HEK293 (cell line): ENCODE data around the gene OR5K4.

Experiments used
- CTCF ChIA-PET: fragments of 350-600 bp; formaldehyde crosslinking; extraction: SDS; loops from one replicate; lab custom pipeline; 2021; ENCODE audit warnings: antibody characterized with exemption; lab: Yijun Ruan, JAX
- POLR2A ChIA-PET: fragments of 300-600 bp; formaldehyde crosslinking; extraction: SDS; loops from one replicate; lab custom pipeline; 2020; ENCODE audit warnings: antibody characterized with exemption, inconsistent platforms; lab: Yijun Ruan, JAX
- H3K27ac ChIP-seq: fragments of 200-500 bp; sonication (Bioruptor generic); 2 replicates; pipeline ENCODE4 v1.5.1; 2014; ENCODE audit warnings: low read depth, low read length, control low read depth, inconsistent platforms; ENCODE audit errors: extremely low read depth
- H3K36me3 ChIP-seq, 2 experiments: fragments of 200-500 bp in 1 of 2; sonication (Bioruptor generic) in 1 of 2; 1 replicate in 1 of 2; 2 replicates in 1 of 2; pipeline ENCODE4 v1.5.1; 2014 to 2017; ENCODE audit warnings: inconsistent platforms in 2 of 2, low read length in 2 of 2; ENCODE audit not compliant: control insufficient read depth in 2 of 2, insufficient read depth in 1 of 2
- H3K4me1 ChIP-seq: fragments of 200-500 bp; sonication (Bioruptor generic); 2 replicates; pipeline ENCODE4 v1.5.1; 2014; ENCODE audit warnings: mild to moderate bottlenecking, low read length, inconsistent platforms; ENCODE audit not compliant: control insufficient read depth, insufficient read depth
- H3K4me3 ChIP-seq: 2 replicates; pipeline ENCODE4 v1.5.1; 2011; ENCODE audit warnings: low read depth, mild to moderate bottlenecking, control low read depth, low read length, moderate library complexity
- H3K9me3 ChIP-seq: fragments of 200-500 bp; sonication (Bioruptor generic); 2 replicates; pipeline ENCODE4 v1.5.1; 2014; ENCODE audit warnings: low read depth, low read length, inconsistent platforms; ENCODE audit not compliant: control insufficient read depth, insufficient read depth
- SP2 ChIP-seq: fragments of 450-650 bp; formaldehyde crosslinking; IDR thresholded peaks from 2 replicates; pipeline ENCODE4 v1.5.1; 2016; ENCODE audit warnings: missing biosample characterization, missing genetic modification characterization
- TCF7L2 ChIP-seq: IDR thresholded peaks from 2 replicates; pipeline ENCODE4 v1.6.1; 2011; ENCODE audit warnings: low read depth, mild to moderate bottlenecking, inconsistent platforms, low read length, moderate library complexity, borderline replicate concordance
- YY1 ChIP-seq: fragments of 450-650 bp; formaldehyde crosslinking; IDR thresholded peaks from 2 replicates; pipeline ENCODE4 v1.5.1; 2018; ENCODE audit warnings: missing biosample characterization, missing genetic modification characterization
- ZNF138 ChIP-seq: fragments of 450-650 bp; formaldehyde crosslinking; IDR thresholded peaks from 2 replicates; pipeline ENCODE4 v1.5.1; 2016; ENCODE audit warnings: missing biosample characterization, missing genetic modification characterization, borderline replicate concordance
- ZNF19 ChIP-seq: fragments of 450-650 bp; formaldehyde crosslinking; IDR thresholded peaks from 2 replicates; pipeline ENCODE4; 2016; ENCODE audit warnings: missing biosample characterization, missing genetic modification characterization, low read depth
- ZNF223 ChIP-seq: fragments of 450-650 bp; formaldehyde crosslinking; IDR thresholded peaks from 2 replicates; pipeline ENCODE4 v1.5.1; 2016; ENCODE audit warnings: missing biosample characterization, missing genetic modification characterization
- ZNF292 ChIP-seq: fragments of 450-650 bp; formaldehyde crosslinking; IDR thresholded peaks from 2 replicates; pipeline ENCODE4 v1.5.1; 2016; ENCODE audit warnings: low read depth, missing biosample characterization, missing genetic modification characterization, borderline replicate concordance
- ZNF423 ChIP-seq: fragments of 450-650 bp; formaldehyde crosslinking; IDR thresholded peaks from 2 replicates; pipeline ENCODE4 v1.5.1; 2016; ENCODE audit warnings: missing biosample characterization, missing genetic modification characterization
- ZNF426 ChIP-seq: fragments of 450-650 bp; formaldehyde crosslinking; IDR thresholded peaks from 2 replicates; pipeline ENCODE4 v1.5.1; 2017; ENCODE audit warnings: missing biosample characterization, missing genetic modification characterization, mild to moderate bottlenecking, inconsistent platforms, moderate library complexity
- ZNF510 ChIP-seq: fragments of 450-650 bp; formaldehyde crosslinking; IDR thresholded peaks from 2 replicates; pipeline ENCODE4 v1.5.1; 2018; ENCODE audit warnings: mild to moderate bottlenecking, missing genetic modification characterization, missing biosample characterization; ENCODE audit not compliant: insufficient replicate concordance
- ZNF529 ChIP-seq: fragments of 450-650 bp; formaldehyde crosslinking; IDR thresholded peaks from 2 replicates; pipeline ENCODE4 v1.5.1; 2017; ENCODE audit warnings: missing genetic modification characterization, missing biosample characterization; ENCODE audit not compliant: insufficient replicate concordance
- ZNF677 ChIP-seq: fragments of 450-650 bp; IDR thresholded peaks from 2 replicates; pipeline ENCODE4 v1.5.0; 2018; ENCODE audit warnings: missing biosample characterization, mild to moderate bottlenecking, missing genetic modification characterization, moderate library complexity
- ZNF701 ChIP-seq: fragments of 450-650 bp; formaldehyde crosslinking; IDR thresholded peaks from 2 replicates; pipeline ENCODE4 v1.5.1; 2016; ENCODE audit warnings: missing biosample characterization, missing genetic modification characterization
- ZNF837 ChIP-seq: fragments of 450-650 bp; formaldehyde crosslinking; IDR thresholded peaks from 2 replicates; pipeline ENCODE4 v1.5.1; 2016; ENCODE audit warnings: missing biosample characterization, missing genetic modification characterization
- TF ChIP-seq, protein P1 (sequence below): fragments of 450-650 bp; formaldehyde crosslinking; IDR thresholded peaks from 2 replicates; pipeline ENCODE4 v1.5.1; 2016; ENCODE audit warnings: missing biosample characterization, missing genetic modification characterization
- TF ChIP-seq, protein P2 (sequence below): fragments of 450-650 bp; formaldehyde crosslinking; IDR thresholded peaks from 2 replicates; pipeline ENCODE4 v1.5.1; 2016; ENCODE audit warnings: missing biosample characterization, missing genetic modification characterization
- TF ChIP-seq, protein P3 (sequence below): fragments of 450-650 bp; formaldehyde crosslinking; IDR thresholded peaks from 2 replicates; pipeline ENCODE4 v1.5.1; 2016; ENCODE audit warnings: missing biosample characterization, missing genetic modification characterization

OR5K4 gene

GRCh38 chr3:98359250-98359649 lies 5.6 kb downstream of the OR5K4 start:
- TF ChIP-seq ZNF701 (tag by site-specific recombination): no peak
- TF ChIP-seq, protein P1, sequence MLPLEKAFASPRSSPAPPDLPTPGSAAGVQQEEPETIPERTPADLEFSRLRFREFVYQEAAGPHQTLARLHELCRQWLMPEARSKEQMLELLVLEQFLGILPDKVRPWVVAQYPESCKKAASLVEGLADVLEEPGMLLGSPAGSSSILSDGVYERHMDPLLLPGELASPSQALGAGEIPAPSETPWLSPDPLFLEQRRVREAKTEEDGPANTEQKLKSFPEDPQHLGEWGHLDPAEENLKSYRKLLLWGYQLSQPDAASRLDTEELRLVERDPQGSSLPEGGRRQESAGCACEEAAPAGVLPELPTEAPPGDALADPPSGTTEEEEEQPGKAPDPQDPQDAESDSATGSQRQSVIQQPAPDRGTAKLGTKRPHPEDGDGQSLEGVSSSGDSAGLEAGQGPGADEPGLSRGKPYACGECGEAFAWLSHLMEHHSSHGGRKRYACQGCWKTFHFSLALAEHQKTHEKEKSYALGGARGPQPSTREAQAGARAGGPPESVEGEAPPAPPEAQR: no peak
- TF ChIP-seq, protein P2, sequence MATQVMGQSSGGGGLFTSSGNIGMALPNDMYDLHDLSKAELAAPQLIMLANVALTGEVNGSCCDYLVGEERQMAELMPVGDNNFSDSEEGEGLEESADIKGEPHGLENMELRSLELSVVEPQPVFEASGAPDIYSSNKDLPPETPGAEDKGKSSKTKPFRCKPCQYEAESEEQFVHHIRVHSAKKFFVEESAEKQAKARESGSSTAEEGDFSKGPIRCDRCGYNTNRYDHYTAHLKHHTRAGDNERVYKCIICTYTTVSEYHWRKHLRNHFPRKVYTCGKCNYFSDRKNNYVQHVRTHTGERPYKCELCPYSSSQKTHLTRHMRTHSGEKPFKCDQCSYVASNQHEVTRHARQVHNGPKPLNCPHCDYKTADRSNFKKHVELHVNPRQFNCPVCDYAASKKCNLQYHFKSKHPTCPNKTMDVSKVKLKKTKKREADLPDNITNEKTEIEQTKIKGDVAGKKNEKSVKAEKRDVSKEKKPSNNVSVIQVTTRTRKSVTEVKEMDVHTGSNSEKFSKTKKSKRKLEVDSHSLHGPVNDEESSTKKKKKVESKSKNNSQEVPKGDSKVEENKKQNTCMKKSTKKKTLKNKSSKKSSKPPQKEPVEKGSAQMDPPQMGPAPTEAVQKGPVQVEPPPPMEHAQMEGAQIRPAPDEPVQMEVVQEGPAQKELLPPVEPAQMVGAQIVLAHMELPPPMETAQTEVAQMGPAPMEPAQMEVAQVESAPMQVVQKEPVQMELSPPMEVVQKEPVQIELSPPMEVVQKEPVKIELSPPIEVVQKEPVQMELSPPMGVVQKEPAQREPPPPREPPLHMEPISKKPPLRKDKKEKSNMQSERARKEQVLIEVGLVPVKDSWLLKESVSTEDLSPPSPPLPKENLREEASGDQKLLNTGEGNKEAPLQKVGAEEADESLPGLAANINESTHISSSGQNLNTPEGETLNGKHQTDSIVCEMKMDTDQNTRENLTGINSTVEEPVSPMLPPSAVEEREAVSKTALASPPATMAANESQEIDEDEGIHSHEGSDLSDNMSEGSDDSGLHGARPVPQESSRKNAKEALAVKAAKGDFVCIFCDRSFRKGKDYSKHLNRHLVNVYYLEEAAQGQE (tag by site-specific recombination): no peak
- TF ChIP-seq ZNF223 (tag by site-specific recombination): no peak
- TF ChIP-seq ZNF19: no peak
- no peak for TF ChIP-seq ZNF423
- TF ChIP-seq TCF7L2: no peak
- TF ChIP-seq ZNF677: no peak
- no peak for TF ChIP-seq ZNF426 (tag by site-specific recombination)
- TF ChIP-seq ZNF529 (tag by site-specific recombination): no peak
- TF ChIP-seq ZNF292: no peak
- no peak for TF ChIP-seq ZNF837 (tag by site-specific recombination)
- TF ChIP-seq ZNF510: no peak
- TF ChIP-seq ZNF138 (tag by site-specific recombination): no peak
- H3K27ac ChIP-seq: no peak overlapping the region
- CTCF ChIA-PET: no interaction called here
- no peaks in the 10 kb centered on the region for H3K9me3 ChIP-seq
- H3K4me3 ChIP-seq: no peak overlapping the region
- H3K4me1 ChIP-seq: no peaks in the 10 kb centered on the region
- POLR2A ChIA-PET: no interaction called here
- no peaks in the 10 kb centered on the region for H3K36me3 ChIP-seq

GRCh38 chr3:98359993-98360675 lies 6.5 kb downstream of the OR5K4 start:
- Histone ChIP-seq H3K4me3 (no peak overlapping the region), H3K4me1 (no peaks in the 10 kb centered on the region), H3K36me3 (no peaks in the 10 kb centered on the region), H3K27ac (no peak overlapping the region), H3K9me3 (no peaks in the 10 kb centered on the region)
- CTCF ChIA-PET: no interaction called here
- no peak for TF ChIP-seq YY1
- TF ChIP-seq, protein P3, sequence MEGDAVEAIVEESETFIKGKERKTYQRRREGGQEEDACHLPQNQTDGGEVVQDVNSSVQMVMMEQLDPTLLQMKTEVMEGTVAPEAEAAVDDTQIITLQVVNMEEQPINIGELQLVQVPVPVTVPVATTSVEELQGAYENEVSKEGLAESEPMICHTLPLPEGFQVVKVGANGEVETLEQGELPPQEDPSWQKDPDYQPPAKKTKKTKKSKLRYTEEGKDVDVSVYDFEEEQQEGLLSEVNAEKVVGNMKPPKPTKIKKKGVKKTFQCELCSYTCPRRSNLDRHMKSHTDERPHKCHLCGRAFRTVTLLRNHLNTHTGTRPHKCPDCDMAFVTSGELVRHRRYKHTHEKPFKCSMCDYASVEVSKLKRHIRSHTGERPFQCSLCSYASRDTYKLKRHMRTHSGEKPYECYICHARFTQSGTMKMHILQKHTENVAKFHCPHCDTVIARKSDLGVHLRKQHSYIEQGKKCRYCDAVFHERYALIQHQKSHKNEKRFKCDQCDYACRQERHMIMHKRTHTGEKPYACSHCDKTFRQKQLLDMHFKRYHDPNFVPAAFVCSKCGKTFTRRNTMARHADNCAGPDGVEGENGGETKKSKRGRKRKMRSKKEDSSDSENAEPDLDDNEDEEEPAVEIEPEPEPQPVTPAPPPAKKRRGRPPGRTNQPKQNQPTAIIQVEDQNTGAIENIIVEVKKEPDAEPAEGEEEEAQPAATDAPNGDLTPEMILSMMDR (tag by site-specific recombination): no peak
- TF ChIP-seq SP2 (tag by site-specific recombination): no peak
- POLR2A ChIA-PET: no interaction called here
